GM21737 (cell line): ENCODE data around the gene OGG1.
A peak's percentile ranks its signal among the peaks of the same experiment; 100 is the strongest.
"Not testable (repeated sequence)": the region's sequence is repeated elsewhere in the genome, so short reads cannot be mapped to it uniquely, and the experiment has no call there.

ENCODE experiments used
- ATAC-seq: cut with Tn5 transposase; IDR thresholded peaks from one replicate; pipeline ENCODE4 v1.9.1; 2021; ENCODE audit warnings: mild to moderate bottlenecking, moderate library complexity; ENCODE audit not compliant: unreplicated experiment

OGG1 gene

GRCh38 chr3:9760779-9761505, 11.2 kb downstream of the OGG1 start:
- no peak for ATAC-seq

GRCh38 chr3:9761919-9762318, 12.2 kb downstream of the OGG1 start:
- ATAC-seq, result no peak

- no peak for ATAC-seq
Observed at GRCh38 chr3:9762871-9763270, 13.1 kb downstream of the OGG1 start.

- no peak for ATAC-seq
Observed at GRCh38 chr3:9765865-9766264, 16.1 kb downstream of the OGG1 start.

- no peak for ATAC-seq
Observed at GRCh38 chr3:9767418-9767817, 17.7 kb downstream of the OGG1 start.

- no peak for ATAC-seq
Observed at GRCh38 chr3:9768141-9768775, 18.5 kb downstream of the OGG1 start.

- ATAC-seq, result no peak
Observed at GRCh38 chr3:9769012-9769411, 19.3 kb downstream of the OGG1 start.

GRCh38 chr3:9769426-9770275, 19.9 kb downstream of the OGG1 start, which contains the start of gene CAMK1:
TSS of gene CAMK1 (minus strand) at chr3:9769947. CDS start at chr3:9767749, 2,198 bp downstream.
- peak; percentile 53 for ATAC-seq

GRCh38 chr3:9770276-9770812, 20.6 kb downstream of the OGG1 start:
- no peak for ATAC-seq

- ATAC-seq, result not testable (repeated sequence)
Observed at GRCh38 chr3:9771007-9771406, 21.3 kb downstream of the OGG1 start.

- no peak for ATAC-seq
Observed at GRCh38 chr3:9776896-9777693, 27.3 kb downstream of the OGG1 start.

GRCh38 chr3:9777694-9778021, 27.9 kb downstream of the OGG1 start:
- no peak for ATAC-seq

- ATAC-seq, result no peak
Observed at GRCh38 chr3:9778143-9779074, 28.7 kb downstream of the OGG1 start.

GRCh38 chr3:9779075-9779593, 29.4 kb downstream of the OGG1 start:
- ATAC-seq, result no peak

GRCh38 chr3:9779721-9780457, 30.1 kb downstream of the OGG1 start:
- ATAC-seq, result peak; percentile 54

GRCh38 chr3:9780458-9780812, 30.7 kb downstream of the OGG1 start:
- no peak for ATAC-seq

GRCh38 chr3:9780910-9781309, 31.2 kb downstream of the OGG1 start:
- no peak for ATAC-seq

GRCh38 chr3:9781551-9781950, 31.8 kb downstream of the OGG1 start:
- ATAC-seq, result no peak
